GM23338 (cell line): Measurements from ENCODE around the gene GGT7. TPM values are rescaled to one million over a fixed set of nuclear protein-coding genes. Genes with fewer than 3 reads are reported as not detected.

Source experiments
- ATAC-seq: fragments of 200-7000 bp; cut with Tn5 transposase; 3 replicates; pipeline ENCODE4 v1.9.1; 2020
- DNase-seq: peaks from one replicate; pipeline ENCODE4 v3.0.0-alpha.2; 2015; ENCODE audit warnings: low spot score
- H2AFZ ChIP-seq: fragments of 200-600 bp; sonication (generic); 2 replicates; pipeline ENCODE4 v1.8.0; 2016; ENCODE audit warnings: antibody characterized with exemption, mild to moderate bottlenecking, moderate library complexity
- H3F3A ChIP-seq: fragments of 200-600 bp; sonication (generic); replicated peaks from 2 replicates; pipeline ENCODE4 v1.8.0; 2017; ENCODE audit warnings: antibody characterized with exemption, mixed run types, low read depth
- H3K27ac ChIP-seq: fragments of 200-600 bp; sonication (generic); 2 replicates; pipeline ENCODE4 v1.6.1; 2016; ENCODE audit warnings: low read depth
- H3K27me3 ChIP-seq: fragments of 200-600 bp; sonication (generic); 2 replicates; pipeline ENCODE4 v1.8.0; 2016; ENCODE audit warnings: mild to moderate bottlenecking, mixed run types, moderate library complexity; ENCODE audit not compliant: insufficient read depth
- H3K36me3 ChIP-seq: fragments of 200-600 bp; sonication (generic); 2 replicates; pipeline ENCODE4 v1.8.0; 2016; ENCODE audit warnings: mild to moderate bottlenecking; ENCODE audit not compliant: insufficient read depth
- H3K4me1 ChIP-seq: fragments of 200-600 bp; sonication (generic); 2 replicates; pipeline ENCODE4 v1.8.0; 2016; ENCODE audit warnings: mild to moderate bottlenecking, moderate library complexity; ENCODE audit not compliant: insufficient read depth
- H3K4me2 ChIP-seq: fragments of 200-600 bp; sonication (generic); 2 replicates; pipeline ENCODE4 v1.7.1; 2017; ENCODE audit warnings: mixed run types
- H3K4me3 ChIP-seq: fragments of 200-600 bp; sonication (generic); 2 replicates; pipeline ENCODE4 v1.6.1; 2016; ENCODE audit warnings: mixed run types
- H3K79me2 ChIP-seq: fragments of 200-600 bp; sonication (generic); replicated peaks from 2 replicates; pipeline ENCODE4 v1.8.0; 2017; ENCODE audit warnings: mild to moderate bottlenecking; ENCODE audit not compliant: insufficient read depth
- H3K9me2 ChIP-seq: fragments of 200-600 bp; sonication (generic); 2 replicates; pipeline ENCODE4 v1.8.0; 2017; ENCODE audit not compliant: insufficient read depth
- H4K20me1 ChIP-seq: fragments of 200-600 bp; sonication (generic); replicated peaks from 2 replicates; pipeline ENCODE4 v1.8.0; 2017; ENCODE audit warnings: mild to moderate bottlenecking; ENCODE audit not compliant: insufficient read depth
- H3K27ac Mint-ChIP-seq: 2 replicates; pipeline ENCODE4 v1.8.0; 2020; ENCODE audit warnings: inconsistent platforms, mild to moderate bottlenecking, moderate library complexity, mixed read lengths
- H3K27me3 Mint-ChIP-seq: 3 replicates; pipeline ENCODE4 v1.8.0; 2022; ENCODE audit warnings: low read depth, mild to moderate bottlenecking, moderate library complexity, mixed read lengths, inconsistent platforms; ENCODE audit not compliant: insufficient read depth, poor library complexity
- H3K36me3 Mint-ChIP-seq: 3 replicates; pipeline ENCODE4 v1.8.0; 2021; ENCODE audit warnings: low read depth, mild to moderate bottlenecking, inconsistent platforms, moderate library complexity, mixed read lengths
- H3K4me1 Mint-ChIP-seq: 3 replicates; pipeline ENCODE4 v1.8.0; 2020; ENCODE audit warnings: mild to moderate bottlenecking, inconsistent platforms, mixed read lengths
- H3K4me3 Mint-ChIP-seq: 3 replicates; pipeline ENCODE4 v1.8.0; 2021; ENCODE audit warnings: moderate library complexity, mild to moderate bottlenecking, inconsistent platforms, mixed read lengths
- H3K9me3 Mint-ChIP-seq: 3 replicates; pipeline ENCODE4 v1.8.0; 2020; ENCODE audit warnings: moderate library complexity, mild to moderate bottlenecking, inconsistent platforms, mixed read lengths
- EZH2phosphoT487 ChIP-seq: fragments of 200-600 bp; sonication (generic); IDR thresholded peaks from one replicate; pipeline ENCODE4 v1.8.1; 2018; ENCODE audit warnings: antibody characterized with exemption; ENCODE audit not compliant: unreplicated experiment
- JUNB ChIP-seq: IDR thresholded peaks from one replicate; pipeline ENCODE4 v1.6.1; 2016; ENCODE audit warnings: antibody characterized with exemption; ENCODE audit not compliant: unreplicated experiment
- NANOG ChIP-seq: IDR thresholded peaks from 2 replicates; pipeline ENCODE4 v1.6.1; 2016; ENCODE audit warnings: antibody characterized with exemption, borderline replicate concordance
- STAT1 ChIP-seq: IDR thresholded peaks from one replicate; pipeline ENCODE4 v1.6.1; 2016; ENCODE audit warnings: antibody characterized with exemption; ENCODE audit not compliant: unreplicated experiment
- ZNF331 ChIP-seq: fragments of 250-450 bp; sonication (Bioruptor Pico); IDR thresholded peaks from 2 replicates; pipeline ENCODE4 v1.5.0; 2020; ENCODE audit warnings: low read depth, mild to moderate bottlenecking, moderate library complexity
- polyA plus RNA-seq: library from polyadenylated mRNA; unstranded; fragments of >200 nt; fragmentation: Nextera tagmentation; extraction: Ambion mirVana; gene quantifications from 2 replicates; pipeline ENCODE4 v1.2.1, GENCODE V29; 2016
- total RNA-seq: library from RNA; depleted of rRNA; stranded (reverse); fragments of >200 nt; shearing (Covaris generic); gene quantifications from 2 replicates; pipeline ENCODE4 v1.2.3, GENCODE V29; 2014
- TF ChIP-seq, protein P1 (sequence below), 2 experiments: fragments of 200-600 bp in 1 of 2; sonication (generic) in 1 of 2; conservative IDR thresholded peaks; 2 replicates each; pipeline versions ENCODE4 v1.5.1 to v1.6.1; 2016 to 2017; ENCODE audit warnings: antibody characterized with exemption in 2 of 2, low read depth in 2 of 2, mild to moderate bottlenecking in 2 of 2, moderate library complexity in 1 of 2
- TF ChIP-seq, protein P2 (sequence below): IDR thresholded peaks from 2 replicates; pipeline ENCODE4 v1.6.1; 2016; ENCODE audit warnings: antibody characterized with exemption
- TF ChIP-seq, protein P3 (sequence below): fragments of 250-450 bp; sonication (Bioruptor Pico); IDR thresholded peaks from 2 replicates; pipeline ENCODE4 v1.5.0; 2020; ENCODE audit warnings: mild to moderate bottlenecking, moderate library complexity

Gene GGT7
- total and polyA plus RNA-seq, 2 experiments from 2014 or later, result 23.6 to 24.6 TPM

DNA sequence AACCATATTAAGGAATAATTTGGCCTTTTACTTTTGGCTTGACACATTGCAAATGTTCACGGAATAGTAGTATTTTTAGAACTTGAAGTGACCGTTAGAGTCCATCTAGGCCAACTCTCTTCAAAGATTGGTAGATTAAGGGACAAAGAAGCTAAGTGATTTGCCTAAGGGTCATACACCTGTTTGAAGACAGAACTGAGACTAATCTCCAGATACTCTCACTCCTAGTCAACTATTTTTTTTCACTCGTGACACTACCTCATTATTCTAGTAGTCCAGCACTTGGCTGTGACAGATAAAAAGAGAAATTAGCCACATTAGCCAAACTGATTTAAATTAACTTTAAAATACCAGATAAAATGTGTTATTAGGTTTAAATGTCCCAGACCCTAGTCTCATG is 14.4 kb upstream of the GGT7 start:
- no peaks in the 10 kb centered on the region; the same call in 1 of the 2 replicates for H3K36me3 ChIP-seq
- no peaks in the 10 kb centered on the region for H3K4me1 ChIP-seq
- no peak overlapping the region for H3K4me3 ChIP-seq
- Mint-ChIP-seq H3K36me3 (no peaks in the 10 kb centered on the region; the same call in 2 of the 3 replicates), H3K27ac (no peak overlapping the region), H3K27me3 (no peaks in the 10 kb centered on the region), H3K4me1 (no peaks in the 10 kb centered on the region; the same call in 2 of the 3 replicates), H3K4me3 (no peak overlapping the region), H3K9me3 (no peaks in the 10 kb centered on the region)
- DNase-seq, result no peak
- no peaks in the 10 kb centered on the region for H3F3A ChIP-seq
- no peak for TF ChIP-seq EZH2phosphoT487
- no peak for TF ChIP-seq STAT1
- TF ChIP-seq, protein P1, sequence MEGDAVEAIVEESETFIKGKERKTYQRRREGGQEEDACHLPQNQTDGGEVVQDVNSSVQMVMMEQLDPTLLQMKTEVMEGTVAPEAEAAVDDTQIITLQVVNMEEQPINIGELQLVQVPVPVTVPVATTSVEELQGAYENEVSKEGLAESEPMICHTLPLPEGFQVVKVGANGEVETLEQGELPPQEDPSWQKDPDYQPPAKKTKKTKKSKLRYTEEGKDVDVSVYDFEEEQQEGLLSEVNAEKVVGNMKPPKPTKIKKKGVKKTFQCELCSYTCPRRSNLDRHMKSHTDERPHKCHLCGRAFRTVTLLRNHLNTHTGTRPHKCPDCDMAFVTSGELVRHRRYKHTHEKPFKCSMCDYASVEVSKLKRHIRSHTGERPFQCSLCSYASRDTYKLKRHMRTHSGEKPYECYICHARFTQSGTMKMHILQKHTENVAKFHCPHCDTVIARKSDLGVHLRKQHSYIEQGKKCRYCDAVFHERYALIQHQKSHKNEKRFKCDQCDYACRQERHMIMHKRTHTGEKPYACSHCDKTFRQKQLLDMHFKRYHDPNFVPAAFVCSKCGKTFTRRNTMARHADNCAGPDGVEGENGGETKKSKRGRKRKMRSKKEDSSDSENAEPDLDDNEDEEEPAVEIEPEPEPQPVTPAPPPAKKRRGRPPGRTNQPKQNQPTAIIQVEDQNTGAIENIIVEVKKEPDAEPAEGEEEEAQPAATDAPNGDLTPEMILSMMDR (conservative IDR thresholded peaks at IDR 0.05; ENCODE audit: low read depth in 2 of 2), result no peak
- TF ChIP-seq, protein P2, sequence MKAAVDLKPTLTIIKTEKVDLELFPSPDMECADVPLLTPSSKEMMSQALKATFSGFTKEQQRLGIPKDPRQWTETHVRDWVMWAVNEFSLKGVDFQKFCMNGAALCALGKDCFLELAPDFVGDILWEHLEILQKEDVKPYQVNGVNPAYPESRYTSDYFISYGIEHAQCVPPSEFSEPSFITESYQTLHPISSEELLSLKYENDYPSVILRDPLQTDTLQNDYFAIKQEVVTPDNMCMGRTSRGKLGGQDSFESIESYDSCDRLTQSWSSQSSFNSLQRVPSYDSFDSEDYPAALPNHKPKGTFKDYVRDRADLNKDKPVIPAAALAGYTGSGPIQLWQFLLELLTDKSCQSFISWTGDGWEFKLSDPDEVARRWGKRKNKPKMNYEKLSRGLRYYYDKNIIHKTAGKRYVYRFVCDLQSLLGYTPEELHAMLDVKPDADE, result no peak
- no peak overlapping the region for H3K27ac ChIP-seq
- no peak for ATAC-seq
- no peak overlapping the region for H3K4me2 ChIP-seq
- H3K79me2 ChIP-seq, result no peaks in the 10 kb centered on the region; the same call in 1 of the 2 replicates
- no peak overlapping the region for H2AFZ ChIP-seq
- H3K27me3 ChIP-seq, result no peaks in the 10 kb centered on the region
- peaks cover 2% of the 10 kb centered on the region for H4K20me1 ChIP-seq
- no peaks in the 10 kb centered on the region for H3K9me2 ChIP-seq

DNA sequence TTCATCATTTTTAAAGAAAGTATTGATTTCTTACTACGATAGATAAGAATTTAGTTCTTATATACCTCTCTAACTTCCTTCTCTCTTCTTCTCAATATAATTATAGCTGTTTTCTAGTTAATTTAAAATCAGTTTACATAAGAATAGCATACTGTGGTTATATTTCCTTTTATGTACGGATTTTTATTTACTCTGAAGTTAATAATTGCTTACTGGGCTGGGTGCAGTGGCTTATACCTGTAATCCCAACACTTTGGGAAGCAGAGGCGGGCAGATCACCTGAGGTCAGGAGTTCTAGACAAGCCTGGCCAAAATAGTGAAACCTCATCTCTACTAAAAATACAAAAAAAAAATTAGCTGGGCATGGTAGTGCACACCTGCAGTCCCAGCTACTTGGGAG is 13.5 kb upstream of the GGT7 start:
- no peak overlapping the region for H3K27ac ChIP-seq
- H3K4me1 ChIP-seq, result no peaks in the 10 kb centered on the region
- no peaks in the 10 kb centered on the region; the same call in 1 of the 2 replicates for H3K36me3 ChIP-seq
- H2AFZ ChIP-seq, result no peak overlapping the region
- Mint-ChIP-seq H3K4me3 (no peak overlapping the region), H3K9me3 (no peaks in the 10 kb centered on the region), H3K4me1 (no peaks in the 10 kb centered on the region; the same call in 2 of the 3 replicates), H3K27ac (no peak overlapping the region), H3K36me3 (no peaks in the 10 kb centered on the region; the same call in 2 of the 3 replicates), H3K27me3 (no peaks in the 10 kb centered on the region)
- no peaks in the 10 kb centered on the region for H3F3A ChIP-seq
- no peak for ATAC-seq
- no peaks in the 10 kb centered on the region for H3K9me2 ChIP-seq
- no peak overlapping the region for H3K4me3 ChIP-seq
- H3K4me2 ChIP-seq, result no peak overlapping the region
- H4K20me1 ChIP-seq, result peaks cover 10% of the 10 kb centered on the region
- DNase-seq, result no peak
- no peaks in the 10 kb centered on the region; the same call in 1 of the 2 replicates for H3K79me2 ChIP-seq
- H3K27me3 ChIP-seq, result no peaks in the 10 kb centered on the region
- TF ChIP-seq ZNF331 (CRISPR knock-in tag) (no peak), JUNB (no peak), STAT1 (no peak), NANOG (no peak)
- TF ChIP-seq, protein P1 (conservative IDR thresholded peaks at IDR 0.05; ENCODE audit: low read depth in 2 of 2), result no peak
- TF ChIP-seq, protein P2, result no peak
- TF ChIP-seq, protein P3, sequence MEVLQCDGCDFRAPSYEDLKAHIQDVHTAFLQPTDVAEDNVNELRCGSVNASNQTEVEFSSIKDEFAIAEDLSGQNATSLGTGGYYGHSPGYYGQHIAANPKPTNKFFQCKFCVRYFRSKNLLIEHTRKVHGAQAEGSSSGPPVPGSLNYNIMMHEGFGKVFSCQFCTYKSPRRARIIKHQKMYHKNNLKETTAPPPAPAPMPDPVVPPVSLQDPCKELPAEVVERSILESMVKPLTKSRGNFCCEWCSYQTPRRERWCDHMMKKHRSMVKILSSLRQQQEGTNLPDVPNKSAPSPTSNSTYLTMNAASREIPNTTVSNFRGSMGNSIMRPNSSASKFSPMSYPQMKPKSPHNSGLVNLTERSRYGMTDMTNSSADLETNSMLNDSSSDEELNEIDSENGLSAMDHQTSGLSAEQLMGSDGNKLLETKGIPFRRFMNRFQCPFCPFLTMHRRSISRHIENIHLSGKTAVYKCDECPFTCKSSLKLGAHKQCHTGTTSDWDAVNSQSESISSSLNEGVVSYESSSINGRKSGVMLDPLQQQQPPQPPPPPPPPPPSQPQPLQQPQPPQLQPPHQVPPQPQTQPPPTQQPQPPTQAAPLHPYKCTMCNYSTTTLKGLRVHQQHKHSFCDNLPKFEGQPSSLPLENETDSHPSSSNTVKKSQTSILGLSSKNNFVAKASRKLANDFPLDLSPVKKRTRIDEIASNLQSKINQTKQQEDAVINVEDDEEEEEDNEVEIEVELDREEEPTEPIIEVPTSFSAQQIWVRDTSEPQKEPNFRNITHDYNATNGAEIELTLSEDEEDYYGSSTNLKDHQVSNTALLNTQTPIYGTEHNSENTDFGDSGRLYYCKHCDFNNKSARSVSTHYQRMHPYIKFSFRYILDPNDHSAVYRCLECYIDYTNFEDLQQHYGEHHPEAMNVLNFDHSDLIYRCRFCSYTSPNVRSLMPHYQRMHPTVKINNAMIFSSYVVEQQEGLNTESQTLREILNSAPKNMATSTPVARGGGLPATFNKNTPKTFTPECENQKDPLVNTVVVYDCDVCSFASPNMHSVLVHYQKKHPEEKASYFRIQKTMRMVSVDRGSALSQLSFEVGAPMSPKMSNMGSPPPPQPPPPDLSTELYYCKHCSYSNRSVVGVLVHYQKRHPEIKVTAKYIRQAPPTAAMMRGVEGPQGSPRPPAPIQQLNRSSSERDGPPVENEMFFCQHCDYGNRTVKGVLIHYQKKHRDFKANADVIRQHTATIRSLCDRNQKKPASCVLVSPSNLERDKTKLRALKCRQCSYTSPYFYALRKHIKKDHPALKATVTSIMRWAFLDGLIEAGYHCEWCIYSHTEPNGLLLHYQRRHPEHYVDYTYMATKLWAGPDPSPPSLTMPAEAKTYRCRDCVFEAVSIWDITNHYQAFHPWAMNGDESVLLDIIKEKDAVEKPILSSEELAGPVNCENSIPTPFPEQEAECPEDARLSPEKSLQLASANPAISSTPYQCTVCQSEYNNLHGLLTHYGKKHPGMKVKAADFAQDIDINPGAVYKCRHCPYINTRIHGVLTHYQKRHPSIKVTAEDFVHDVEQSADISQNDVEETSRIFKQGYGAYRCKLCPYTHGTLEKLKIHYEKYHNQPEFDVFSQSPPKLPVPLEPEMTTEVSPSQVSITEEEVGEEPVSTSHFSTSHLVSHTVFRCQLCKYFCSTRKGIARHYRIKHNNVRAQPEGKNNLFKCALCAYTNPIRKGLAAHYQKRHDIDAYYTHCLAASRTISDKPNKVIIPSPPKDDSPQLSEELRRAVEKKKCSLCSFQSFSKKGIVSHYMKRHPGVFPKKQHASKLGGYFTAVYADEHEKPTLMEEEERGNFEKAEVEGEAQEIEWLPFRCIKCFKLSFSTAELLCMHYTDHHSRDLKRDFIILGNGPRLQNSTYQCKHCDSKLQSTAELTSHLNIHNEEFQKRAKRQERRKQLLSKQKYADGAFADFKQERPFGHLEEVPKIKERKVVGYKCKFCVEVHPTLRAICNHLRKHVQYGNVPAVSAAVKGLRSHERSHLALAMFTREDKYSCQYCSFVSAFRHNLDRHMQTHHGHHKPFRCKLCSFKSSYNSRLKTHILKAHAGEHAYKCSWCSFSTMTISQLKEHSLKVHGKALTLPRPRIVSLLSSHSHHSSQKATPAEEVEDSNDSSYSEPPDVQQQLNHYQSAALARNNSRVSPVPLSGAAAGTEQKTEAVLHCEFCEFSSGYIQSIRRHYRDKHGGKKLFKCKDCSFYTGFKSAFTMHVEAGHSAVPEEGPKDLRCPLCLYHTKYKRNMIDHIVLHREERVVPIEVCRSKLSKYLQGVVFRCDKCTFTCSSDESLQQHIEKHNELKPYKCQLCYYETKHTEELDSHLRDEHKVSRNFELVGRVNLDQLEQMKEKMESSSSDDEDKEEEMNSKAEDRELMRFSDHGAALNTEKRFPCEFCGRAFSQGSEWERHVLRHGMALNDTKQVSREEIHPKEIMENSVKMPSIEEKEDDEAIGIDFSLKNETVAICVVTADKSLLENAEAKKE, result no peak
